ENCODE data around the gene RETREG1. TPM values are rescaled to one million over a fixed set of nuclear protein-coding genes. Genes with fewer than 3 reads are reported as not detected.

Gene RETREG1
- polyA plus RNA-seq, 1 of the 3 experiments (the other 2 are of a cell fraction): 0.43 TPM

- peaks cover 6% of the 10 kb centered on the region for H3K27me3 ChIP-seq (ENCODE audit: insufficient read depth)
- WGBS (ENCODE audit: low lambda C conversion rate): 64% methylated on average over 2 of the region's 3 CpGs
- H4K20me1 ChIP-seq (ENCODE audit: insufficient read depth): no peaks in the 10 kb centered on the region
- ChIA-PET POLR2A (no interaction called here), CTCF (interaction anchor here (0.6 to 3.6 kb wide), 7 partner anchors 7 to 649 kb away, joined by 3 to 21 read pairs (median 4); no protein-coding TSS in a partner anchor)
- no peak overlapping the region for H3K4me2 ChIP-seq
- no peaks in the 10 kb centered on the region for H3K9me2 ChIP-seq
- DNase-seq: no peak
- no peaks in the 10 kb centered on the region for H3K9me3 ChIP-seq
- no peak overlapping the region for H3K27ac ChIP-seq (ENCODE audit: low read depth in 2 of 2, low read length in 1 of 2)
- no peaks in the 10 kb centered on the region for H3K36me3 ChIP-seq (replicated peaks in 1 of 2; ENCODE audit: control insufficient read depth in 1 of 2, insufficient read depth in 2 of 2, low read length in 1 of 2)
- peaks cover 0 to 17% of the 10 kb centered on the region in 2 experiments; a peak in 2 of 4 replicates for H3K4me1 ChIP-seq (ENCODE audit: control insufficient read depth in 1 of 2, insufficient read depth in 2 of 2, low read depth in 1 of 2, low read length in 1 of 2)
- H2AFZ ChIP-seq (ENCODE audit: low read depth): no peak overlapping the region
- H3F3A ChIP-seq (replicated peaks; ENCODE audit: insufficient read depth): peaks cover 8% of the 10 kb centered on the region
- H3K4me3 ChIP-seq (ENCODE audit: low read depth in 2 of 2, low read length in 1 of 2): no peak overlapping the region
- no peaks in the 10 kb centered on the region for H3K79me2 ChIP-seq (ENCODE audit: insufficient read depth)
- TF ChIP-seq FOXJ3 (CRISPR knock-in tag; IDR thresholded peaks at IDR 0.05) (no peak), RFX5 (IDR thresholded peaks at IDR 0.05; ENCODE audit: low read length) (no peak), TAF1 (IDR thresholded peaks at IDR 0.05; ENCODE audit: borderline replicate concordance, low read depth, low read length) (no peak), GATA2 (CRISPR knock-in tag; IDR thresholded peaks at IDR 0.05) (no peak), JUND (IDR thresholded peaks at IDR 0.05) (no peak), ELF1 (IDR thresholded peaks at IDR 0.05) (no peak), RCOR1 (IDR thresholded peaks at IDR 0.05; ENCODE audit: low read length) (no peak), GABPA (IDR thresholded peaks at IDR 0.05; ENCODE audit: low read depth) (no peak)
- H3K9ac ChIP-seq: no peak overlapping the region
These were observed 49.4 kb downstream of the RETREG1 start for GRCh38 chr5:16567365-16567764.

DNA sequence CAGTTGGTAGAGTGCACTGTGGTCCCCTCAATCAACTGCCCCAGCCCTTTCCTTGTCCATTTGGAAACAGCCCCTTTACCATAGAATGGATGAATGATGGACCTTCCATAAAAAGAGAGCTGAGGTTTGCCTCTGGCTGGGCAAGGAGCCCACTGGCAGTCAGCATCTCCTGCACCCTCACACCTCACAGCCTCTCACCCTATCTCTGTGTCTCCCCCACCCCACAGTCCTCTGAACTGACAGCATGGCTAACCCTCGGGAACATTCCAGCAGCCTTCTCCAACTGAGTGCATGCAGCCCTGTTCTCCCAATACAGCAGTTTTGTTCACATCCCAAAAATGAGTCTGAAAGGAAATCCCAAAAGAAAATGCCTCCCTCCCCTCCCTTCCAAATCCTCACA is 51.7 kb downstream of the RETREG1 start:
- ChIA-PET CTCF (interaction anchor here (3.6 kb wide), 1 partner anchor 14 kb away, joined by 21 read pairs; no protein-coding TSS in a partner anchor), POLR2A (no interaction called here)
- Histone ChIP-seq H3K27me3 (ENCODE audit: insufficient read depth) (peaks cover 6% of the 10 kb centered on the region), H3K79me2 (ENCODE audit: insufficient read depth) (no peaks in the 10 kb centered on the region), H3K9me3 (no peaks in the 10 kb centered on the region), H3F3A (replicated peaks; ENCODE audit: insufficient read depth) (peaks cover 8% of the 10 kb centered on the region), H3K4me2 (no peak overlapping the region), H3K4me3 (ENCODE audit: low read depth in 2 of 2, low read length in 1 of 2) (no peak overlapping the region), H3K36me3 (replicated peaks in 1 of 2; ENCODE audit: control insufficient read depth in 1 of 2, insufficient read depth in 2 of 2, low read length in 1 of 2) (no peaks in the 10 kb centered on the region), H3K9me2 (no peaks in the 10 kb centered on the region), H3K4me1 (ENCODE audit: control insufficient read depth in 1 of 2, insufficient read depth in 2 of 2, low read depth in 1 of 2, low read length in 1 of 2) (peaks cover 0 to 12% of the 10 kb centered on the region in 2 experiments; a peak in 2 of 4 replicates), H3K9ac (no peak overlapping the region), H2AFZ (ENCODE audit: low read depth) (no peak overlapping the region), H3K27ac (ENCODE audit: low read depth in 2 of 2, low read length in 1 of 2) (no peak overlapping the region), H4K20me1 (ENCODE audit: insufficient read depth) (no peaks in the 10 kb centered on the region)
- WGBS (ENCODE audit: low lambda C conversion rate): 78% methylated on average over 1 of the region's 1 CpG
- DNase-seq: no peak
- TF ChIP-seq EZH2phosphoT487 (IDR thresholded peaks at IDR 0.05; ENCODE audit: borderline replicate concordance, low read depth) (no peak), FOXM1 (IDR thresholded peaks at IDR 0.05; ENCODE audit: low read depth) (no peak), YY1 (IDR thresholded peaks at IDR 0.05; ENCODE audit: low read depth) (no peak), CHD2 (IDR thresholded peaks at IDR 0.05; ENCODE audit: low read length, partially characterized antibody) (no peak), RXRA (IDR thresholded peaks at IDR 0.05; ENCODE audit: borderline replicate concordance, low read depth) (no peak), NRF1 (IDR thresholded peaks at IDR 0.05; ENCODE audit: low read depth, low read length) (no peak), TEAD4 (IDR thresholded peaks at IDR 0.05; ENCODE audit: borderline replicate concordance, insufficient read depth) (no peak), FOSL2 (IDR thresholded peaks at IDR 0.05; ENCODE audit: borderline replicate concordance, low read depth) (no peak), MAX (IDR thresholded peaks at IDR 0.05; ENCODE audit: low read depth) (no peak), IRF3 (IDR thresholded peaks at IDR 0.05; ENCODE audit: low read depth, low read length) (no peak)
- TF ChIP-seq, protein P1, sequence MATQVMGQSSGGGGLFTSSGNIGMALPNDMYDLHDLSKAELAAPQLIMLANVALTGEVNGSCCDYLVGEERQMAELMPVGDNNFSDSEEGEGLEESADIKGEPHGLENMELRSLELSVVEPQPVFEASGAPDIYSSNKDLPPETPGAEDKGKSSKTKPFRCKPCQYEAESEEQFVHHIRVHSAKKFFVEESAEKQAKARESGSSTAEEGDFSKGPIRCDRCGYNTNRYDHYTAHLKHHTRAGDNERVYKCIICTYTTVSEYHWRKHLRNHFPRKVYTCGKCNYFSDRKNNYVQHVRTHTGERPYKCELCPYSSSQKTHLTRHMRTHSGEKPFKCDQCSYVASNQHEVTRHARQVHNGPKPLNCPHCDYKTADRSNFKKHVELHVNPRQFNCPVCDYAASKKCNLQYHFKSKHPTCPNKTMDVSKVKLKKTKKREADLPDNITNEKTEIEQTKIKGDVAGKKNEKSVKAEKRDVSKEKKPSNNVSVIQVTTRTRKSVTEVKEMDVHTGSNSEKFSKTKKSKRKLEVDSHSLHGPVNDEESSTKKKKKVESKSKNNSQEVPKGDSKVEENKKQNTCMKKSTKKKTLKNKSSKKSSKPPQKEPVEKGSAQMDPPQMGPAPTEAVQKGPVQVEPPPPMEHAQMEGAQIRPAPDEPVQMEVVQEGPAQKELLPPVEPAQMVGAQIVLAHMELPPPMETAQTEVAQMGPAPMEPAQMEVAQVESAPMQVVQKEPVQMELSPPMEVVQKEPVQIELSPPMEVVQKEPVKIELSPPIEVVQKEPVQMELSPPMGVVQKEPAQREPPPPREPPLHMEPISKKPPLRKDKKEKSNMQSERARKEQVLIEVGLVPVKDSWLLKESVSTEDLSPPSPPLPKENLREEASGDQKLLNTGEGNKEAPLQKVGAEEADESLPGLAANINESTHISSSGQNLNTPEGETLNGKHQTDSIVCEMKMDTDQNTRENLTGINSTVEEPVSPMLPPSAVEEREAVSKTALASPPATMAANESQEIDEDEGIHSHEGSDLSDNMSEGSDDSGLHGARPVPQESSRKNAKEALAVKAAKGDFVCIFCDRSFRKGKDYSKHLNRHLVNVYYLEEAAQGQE (IDR thresholded peaks at IDR 0.05; ENCODE audit: low read depth, low read length): no peak

All from SK-N-SH (cell line).